Left colon (tissue), 2 donors: Measurements from ENCODE around the gene DRGX. TPM values are rescaled to one million over a fixed set of nuclear protein-coding genes. Genes with fewer than 3 reads are reported as not detected.

ENCODE experiments used
- ATAC-seq: fragments of 200-7000 bp; cut with Tn5 transposase; one replicate; pipeline ENCODE4 v1.9.1; 2020; ENCODE audit warnings: mild to moderate bottlenecking, moderate library complexity
- DNase-seq, 2 donors: peaks; one replicate each; pipeline ENCODE4 v3.0.0-alpha.2; 2020
- intact Hi-C, 2 donors: fragments of 100-400 bp; cut with DNase I in 1 of 2; cut with micrococcal nuclease in 1 of 2; formaldehyde crosslinking; loops; one replicate each; pipeline versions ENCODE4 v1.11.2 to v1.14.0; 2022; cut with DNase I, micrococcal nuclease
- long read RNA-seq: library from polyadenylated mRNA; unstranded; transcript quantifications from one replicate; pipeline ENCODE4 v2.0.0, GENCODE V29; 2021
- total RNA-seq, 2 donors: library from RNA; stranded (reverse); fragmentation: NEBNext Ultra II Directional; extraction: Animal tissue kit (Norgen Biotek cat#: 25700); gene quantifications; one replicate each; pipeline ENCODE4 v1.2.1, GENCODE V29; 2021
- donor health status: DM: no; HTN: no; CAD: no.
- donor health status: DM: yes; HTN: yes; CAD: no.

DRGX gene
- under 1 TPM in 1 of 2 donors, not detected in 1; 0.11 TPM for total RNA-seq
- long read RNA-seq = 0 reads

GRCh38 chr10:49395741-49396665, at the start of gene DRGX:
TSS of gene DRGX (minus strand) at chr10:49396089. CDS start at chr10:49395440, 649 bp downstream.
- ATAC-seq (no peak), DNase-seq (no peak)
- intact Hi-C loops = no loop called here

GRCh38 chr10:49444349-49444748, 48.5 kb upstream of the DRGX start:
- no peak for ATAC-seq

GRCh38 chr10:49442863-49443262, 47.0 kb upstream of the DRGX start:
- no peak for DNase-seq
- no peak for ATAC-seq
- intact Hi-C loops = no loop called here

More at GRCh38 chr10:49444349-49444748, 48.5 kb upstream of the DRGX start:
- no peak for DNase-seq
- intact Hi-C loops = no loop called here

- intact Hi-C loops = no loop called here
- DNase-seq = no peak
- no peak for ATAC-seq
These were observed 45.9 kb upstream of the DRGX start for GRCh38 chr10:49441488-49442476.

GRCh38 chr10:49435225-49435624, 39.3 kb upstream of the DRGX start:
- DNase-seq (no peak), ATAC-seq (no peak)
- intact Hi-C loops = no loop called here

- ATAC-seq (no peak), DNase-seq (no peak)
- intact Hi-C loops = no loop called here
These were observed 37.2 kb upstream of the DRGX start for GRCh38 chr10:49433069-49433468.

- DNase-seq (no peak), ATAC-seq (no peak)
- intact Hi-C loops = no loop called here
These were observed 35.5 kb upstream of the DRGX start for GRCh38 chr10:49431426-49431825.

- no peak for ATAC-seq
- no peak for DNase-seq
- intact Hi-C loops = no loop called here
These were observed 33.6 kb upstream of the DRGX start for GRCh38 chr10:49429458-49429857.

GRCh38 chr10:49426490-49427360, 30.8 kb upstream of the DRGX start:
- DNase-seq (no peak), ATAC-seq (no peak)
- intact Hi-C loops = no loop called here

GRCh38 chr10:49419005-49419404, 23.1 kb upstream of the DRGX start:
- intact Hi-C loops = no loop called here
- DNase-seq = peak in 1 of 2 donors; percentile 35
- ATAC-seq = peak; percentile 73

GRCh38 chr10:49418328-49418727, 22.4 kb upstream of the DRGX start:
- intact Hi-C loops = no loop called here
- DNase-seq (no peak), ATAC-seq (no peak)

GRCh38 chr10:49418053-49418326, 22.1 kb upstream of the DRGX start:
- ATAC-seq (no peak), DNase-seq (no peak)
- intact Hi-C loops = no loop called here

- ATAC-seq (no peak), DNase-seq (no peak)
- intact Hi-C loops = no loop called here
These were observed 21.6 kb upstream of the DRGX start for GRCh38 chr10:49417311-49418052.

GRCh38 chr10:49415846-49416245, 20.0 kb upstream of the DRGX start:
- no peak for ATAC-seq
- intact Hi-C loops = no loop called here
- no peak for DNase-seq

GRCh38 chr10:49415109-49415508, 19.2 kb upstream of the DRGX start:
- ATAC-seq (no peak), DNase-seq (no peak)
- intact Hi-C loops = no loop called here

GRCh38 chr10:49414496-49414895, 18.6 kb upstream of the DRGX start:
- no peak for DNase-seq
- ATAC-seq = no peak
- intact Hi-C loops = no loop called here

GRCh38 chr10:49412571-49412970, 16.7 kb upstream of the DRGX start:
- no peak for ATAC-seq
- intact Hi-C loops = no loop called here
- DNase-seq = no peak

GRCh38 chr10:49410365-49411074, 14.6 kb upstream of the DRGX start:
- no peak for ATAC-seq
- DNase-seq = no peak
- intact Hi-C loops = no loop called here
